HepG2 (cell line): ENCODE data around the gene ALG14. TPM values are rescaled to one million over a fixed set of nuclear protein-coding genes. Genes with fewer than 3 reads are reported as not detected.

Experiments
- ATAC-seq: fragments of 200-7000 bp; cut with Tn5 transposase; 3 replicates; pipeline ENCODE4 v1.9.1; 2020; ENCODE audit warnings: mild to moderate bottlenecking, moderate library complexity
- BruUV-seq: library from RNA; stranded (reverse); fragments of 400-500 nt; replicated peaks from 2 replicates; lab custom pipeline; 2021; lab: Mats Ljungman, UMichigan
- CTCF ChIA-PET: fragments of 300-600 bp; formaldehyde crosslinking; extraction: SDS; loops from one replicate; lab custom pipeline; 2021; ENCODE audit warnings: low total read pairs, inconsistent platforms, low intra/inter-chr PET ratio; lab: Yijun Ruan, JAX
- POLR2A ChIA-PET: fragments of 350-600 bp; sonication (Branson Sonifier 250); formaldehyde crosslinking; loops from one replicate; lab custom pipeline; 2020; ENCODE audit warnings: antibody characterized with exemption, inconsistent platforms; lab: Yijun Ruan, JAX
- DNase-seq: peaks from one replicate; pipeline ENCODE4 v3.0.0-alpha.2; 2015; ENCODE audit warnings: low spot score
- FAIRE-seq: peaks from 3 replicates; lab custom pipeline; 2011; peaks lifted over from hg19 to GRCh38; lab: Jason Lieb, UNC
- H2AFZ ChIP-seq: one replicate; pipeline ENCODE4 v1.6.1; 2011; ENCODE audit warnings: low read length, inconsistent platforms
- H3K27ac ChIP-seq: fragments of 300-600 bp; 3 replicates; pipeline ENCODE4 v1.8.0; 2011; ENCODE audit warnings: mixed run types, mild to moderate bottlenecking, mixed read lengths, low read length, inconsistent platforms; ENCODE audit not compliant: insufficient read depth; ENCODE audit errors: extremely low read length
- H3K27me3 ChIP-seq, 2 experiments: fragments of 200-600 bp in 1 of 2; 2 replicates in 1 of 2; 3 replicates in 1 of 2; pipeline versions ENCODE4 v1.6.0 to v1.8.0; 2011; ENCODE audit warnings: low read length in 2 of 2, mild to moderate bottlenecking in 2 of 2, moderate library complexity in 2 of 2, inconsistent platforms in 1 of 2; ENCODE audit not compliant: insufficient read depth in 2 of 2, control insufficient read depth in 1 of 2
- H3K36me3 ChIP-seq, 2 experiments: fragments of 200-600 bp in 1 of 2; replicated peaks in 1 of 2; 2 replicates in 1 of 2; 3 replicates in 1 of 2; pipeline versions ENCODE4 v1.5.1 to v1.8.0; 2011; ENCODE audit warnings: low read length in 2 of 2, inconsistent platforms in 1 of 2; ENCODE audit not compliant: insufficient read depth in 2 of 2, control insufficient read depth in 1 of 2
- H3K4me1 ChIP-seq: 2 replicates; pipeline ENCODE4 v1.5.1; 2012; ENCODE audit warnings: low read length, inconsistent platforms; ENCODE audit not compliant: insufficient read depth
- H3K4me2 ChIP-seq: 2 replicates; pipeline ENCODE4 v1.6.0; 2011; ENCODE audit warnings: low read depth, low read length, inconsistent platforms
- H3K4me3 ChIP-seq, 3 experiments: fragments of 200-600 bp in 1 of 3; sonication (generic), shearing (Covaris generic) in 1 of 3; replicated peaks in 1 of 3; 2 replicates each; pipeline ENCODE4 v1.5.1; 2011 to 2016; ENCODE audit warnings: low read length in 3 of 3, inconsistent platforms in 2 of 3, low read depth in 2 of 3, mild to moderate bottlenecking in 2 of 3, control low read depth in 1 of 3, mixed read lengths in 1 of 3; ENCODE audit not compliant: insufficient read depth in 1 of 3
- H3K79me2 ChIP-seq: one replicate; pipeline ENCODE4 v1.6.1; 2011; ENCODE audit warnings: low read length, inconsistent platforms; ENCODE audit not compliant: insufficient read depth
- H3K9ac ChIP-seq: 2 replicates; pipeline ENCODE4 v1.6.0; 2011; ENCODE audit warnings: mild to moderate bottlenecking, low read depth, low read length, inconsistent platforms; ENCODE audit not compliant: insufficient read depth
- H3K9me3 ChIP-seq: 2 replicates; pipeline ENCODE4 v1.5.1; 2012; ENCODE audit warnings: mild to moderate bottlenecking, low read length
- H4K20me1 ChIP-seq: 2 replicates; pipeline ENCODE4 v1.6.0; 2011; ENCODE audit warnings: inconsistent platforms, mild to moderate bottlenecking, low read length, moderate library complexity; ENCODE audit not compliant: insufficient read depth
- GLI4 ChIP-seq: sonication (generic); formaldehyde crosslinking; IDR thresholded peaks from 2 replicates; pipeline ENCODE4 v1.5.1; 2020; ENCODE audit warnings: missing genetic modification reagents, mild to moderate bottlenecking, moderate library complexity, borderline replicate concordance
- KAT7 ChIP-seq: IDR thresholded peaks from 2 replicates; pipeline ENCODE4 v1.6.1; 2018; ENCODE audit warnings: borderline replicate concordance, missing compliant biosample characterization
- NAIF1 ChIP-seq: sonication (generic); formaldehyde crosslinking; IDR thresholded peaks from 2 replicates; pipeline ENCODE4 v1.5.0; 2020; ENCODE audit warnings: mild to moderate bottlenecking, missing genetic modification reagents, borderline replicate concordance
- PRDM10 ChIP-seq: sonication (generic); formaldehyde crosslinking; IDR thresholded peaks from 2 replicates; pipeline ENCODE4 v1.4.0; 2020; ENCODE audit warnings: low read depth, missing genetic modification reagents
- SMAD3 ChIP-seq: sonication (generic); formaldehyde crosslinking; IDR thresholded peaks from 2 replicates; pipeline ENCODE4 v1.4.0; 2020; ENCODE audit warnings: missing genetic modification reagents
- ZNF121 ChIP-seq: sonication (generic); formaldehyde crosslinking; IDR thresholded peaks from 2 replicates; pipeline ENCODE4 v1.5.0; 2020; ENCODE audit warnings: mild to moderate bottlenecking, missing genetic modification reagents
- ZNF747 ChIP-seq: sonication (generic); formaldehyde crosslinking; IDR thresholded peaks from 2 replicates; pipeline ENCODE4 v1.8.1; 2023; ENCODE audit warnings: missing genetic modification reagents, mild to moderate bottlenecking, borderline replicate concordance
- ZNF770 ChIP-seq: sonication (generic); formaldehyde crosslinking; IDR thresholded peaks from 2 replicates; pipeline ENCODE4 v1.5.0; 2020; ENCODE audit warnings: mild to moderate bottlenecking, missing genetic modification reagents
- ZNF781 ChIP-seq: sonication (generic); formaldehyde crosslinking; IDR thresholded peaks from 2 replicates; pipeline ENCODE4 v1.5.1; 2020; ENCODE audit warnings: borderline replicate concordance, mild to moderate bottlenecking, missing genetic modification reagents; ENCODE audit errors: not compliant biosample characterization
- WGBS: methylation state at CpG from one replicate; pipeline ENCODE4 v1.1.6; 2017; ENCODE audit warnings: low lambda C conversion rate; 5-methylcytosine and 5-hydroxymethylcytosine counted together
- in situ Hi-C: cut with HindIII; loops from 2 replicates; pipeline ENCODE4 v1.10.0; 2017; ENCODE audit warnings: low pct_unique_long_range_greater_than_20kb; ENCODE audit not compliant: extremely low pct_ligation_motif_present
- intact Hi-C: fragments of 100-400 bp; cut with micrococcal nuclease; formaldehyde crosslinking; loops from one replicate; pipeline ENCODE4 v1.10.0; 2022; ENCODE audit not compliant: unreplicated experiment
- polyA plus RNA-seq, 8 experiments: library from polyadenylated mRNA; depleted of rRNA in 3 of 8; stranded (reverse) in 7 of 8; unstranded in 1 of 8; fragments of >200 nt; fragmentation: Illumina TruSeq in 4 of 8; extraction: Trizol in 4 of 8; gene quantifications; 2 replicates each; pipeline versions ENCODE4 v1.2.1 to v1.2.3, GENCODE V29; 2011 to 2016; ENCODE audit warnings: low read depth in 4 of 8, missing spikeins in 1 of 8, mixed read lengths in 1 of 8; ENCODE audit not compliant: insufficient read depth in 1 of 8
- total RNA-seq, 5 experiments: library from RNA; depleted of rRNA; stranded (reverse); fragments of >200 nt; fragmentation: Illumina TruSeq; extraction: Trizol; gene quantifications; 2 replicates each; pipeline ENCODE4 v1.2.3, GENCODE V29; 2016; ENCODE audit warnings: low read depth in 1 of 5
- TF ChIP-seq, protein P1 (sequence below): sonication (generic); formaldehyde crosslinking; IDR thresholded peaks from 2 replicates; pipeline ENCODE4 v1.5.0; 2020; ENCODE audit warnings: mild to moderate bottlenecking, missing genetic modification reagents, borderline replicate concordance

ALG14 gene
- total and polyA plus RNA-seq, 2 of the 13 experiments (the other 11 are each of a cell fraction or from before 2014, with no cell fraction given) = 4.5 to 12.7 TPM

- Histone ChIP-seq H3K4me1 (peaks cover 50% of the 10 kb centered on the region), H3K9me3 (no peaks in the 10 kb centered on the region), H3K27ac (peak overlapping the region; percentile 95), H3K9ac (peak overlapping the region; percentile 78), H3K36me3 (peaks cover 0 to 6% of the 10 kb centered on the region in 2 experiments; a peak in 1 of 5 replicates), H2AFZ (no peak overlapping the region), H4K20me1 (peaks cover 14% of the 10 kb centered on the region), H3K27me3 (no peaks in the 10 kb centered on the region; a peak in 1 of 5 replicates), H3K79me2 (peaks cover 73% of the 10 kb centered on the region), H3K4me2 (peak overlapping the region; percentile 94), H3K4me3 (peak overlapping the region; percentile 71 to 81 (median 81))
- intact Hi-C loops = loop anchor here (5.0 kb wide), 1 partner anchor 304 kb away; the partner anchor contains the start of gene RWDD3
- FAIRE-seq (no peak), DNase-seq (no peak), ATAC-seq (no peak)
- BruUV-seq = no TSS peak
- ChIA-PET POLR2A (interaction anchor here (0.8 to 2.9 kb wide), 5 partner anchors 13 to 84 kb away, joined by 3 to 15 read pairs (median 3); no protein-coding TSS in a partner anchor), CTCF (no interaction called here)
- in situ Hi-C loops = no loop called here
- WGBS = 12% methylated on average over 7 of the region's 7 CpGs
- TF ChIP-seq PRDM10 (CRISPR knock-in tag) (no peak), ZNF770 (CRISPR knock-in tag) (peak; percentile 42; the same call in 1 of the 2 replicates), KAT7 (CRISPR knock-in tag) (0 out of 2 replicates have a peak, but pooled peaks have one; percentile 5), ZNF781 (no peak), ZNF747 (CRISPR knock-in tag) (0 out of 2 replicates have a peak, but pooled peaks have one; percentile 34), NAIF1 (CRISPR knock-in tag) (0 out of 2 replicates have a peak, but pooled peaks have one; percentile 30), GLI4 (0 out of 2 replicates have a peak, but pooled peaks have one; percentile 34), ZNF121 (CRISPR knock-in tag) (peak; percentile 95), SMAD3 (CRISPR knock-in tag) (no peak)
- TF ChIP-seq, protein P1, sequence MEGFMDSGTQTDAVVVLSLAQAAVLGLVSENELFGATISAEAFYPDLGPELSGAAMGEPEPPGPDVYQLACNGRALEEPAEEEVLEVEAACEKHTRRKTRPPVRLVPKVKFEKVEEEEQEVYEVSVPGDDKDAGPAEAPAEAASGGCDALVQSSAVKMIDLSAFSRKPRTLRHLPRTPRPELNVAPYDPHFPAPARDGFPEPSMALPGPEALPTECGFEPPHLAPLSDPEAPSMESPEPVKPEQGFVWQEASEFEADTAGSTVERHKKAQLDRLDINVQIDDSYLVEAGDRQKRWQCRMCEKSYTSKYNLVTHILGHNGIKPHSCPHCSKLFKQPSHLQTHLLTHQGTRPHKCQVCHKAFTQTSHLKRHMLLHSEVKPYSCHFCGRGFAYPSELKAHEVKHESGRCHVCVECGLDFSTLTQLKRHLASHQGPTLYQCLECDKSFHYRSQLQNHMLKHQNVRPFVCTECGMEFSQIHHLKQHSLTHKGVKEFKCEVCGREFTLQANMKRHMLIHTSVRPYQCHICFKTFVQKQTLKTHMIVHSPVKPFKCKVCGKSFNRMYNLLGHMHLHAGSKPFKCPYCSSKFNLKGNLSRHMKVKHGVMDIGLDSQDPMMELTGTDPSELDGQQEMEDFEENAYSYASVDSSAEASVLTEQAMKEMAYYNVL = no peak
Measured at GRCh38 chr1:94928293-94928939, 144.3 kb downstream of the ALG14 start.
